HEK293 (cell line): Measurements from ENCODE around the gene PHF12.

Source experiments
- CTCF ChIA-PET: fragments of 350-600 bp; formaldehyde crosslinking; extraction: SDS; loops from one replicate; lab custom pipeline; 2021; ENCODE audit warnings: antibody characterized with exemption; lab: Yijun Ruan, JAX
- POLR2A ChIA-PET: fragments of 300-600 bp; formaldehyde crosslinking; extraction: SDS; loops from one replicate; lab custom pipeline; 2020; ENCODE audit warnings: antibody characterized with exemption, inconsistent platforms; lab: Yijun Ruan, JAX
- H3K27ac ChIP-seq: fragments of 200-500 bp; sonication (Bioruptor generic); 2 replicates; pipeline ENCODE4 v1.5.1; 2014; ENCODE audit warnings: low read depth, low read length, control low read depth, inconsistent platforms; ENCODE audit errors: extremely low read depth
- H3K36me3 ChIP-seq, 2 experiments: fragments of 200-500 bp in 1 of 2; sonication (Bioruptor generic) in 1 of 2; 1 replicate in 1 of 2; 2 replicates in 1 of 2; pipeline ENCODE4 v1.5.1; 2014 to 2017; ENCODE audit warnings: inconsistent platforms in 2 of 2, low read length in 2 of 2; ENCODE audit not compliant: control insufficient read depth in 2 of 2, insufficient read depth in 1 of 2
- H3K4me1 ChIP-seq: fragments of 200-500 bp; sonication (Bioruptor generic); 2 replicates; pipeline ENCODE4 v1.5.1; 2014; ENCODE audit warnings: mild to moderate bottlenecking, low read length, inconsistent platforms; ENCODE audit not compliant: control insufficient read depth, insufficient read depth
- H3K4me3 ChIP-seq: 2 replicates; pipeline ENCODE4 v1.5.1; 2011; ENCODE audit warnings: low read depth, mild to moderate bottlenecking, control low read depth, low read length, moderate library complexity
- H3K9me3 ChIP-seq: fragments of 200-500 bp; sonication (Bioruptor generic); 2 replicates; pipeline ENCODE4 v1.5.1; 2014; ENCODE audit warnings: low read depth, low read length, inconsistent platforms; ENCODE audit not compliant: control insufficient read depth, insufficient read depth
- GLIS1 ChIP-seq: fragments of 450-650 bp; formaldehyde crosslinking; IDR thresholded peaks from 2 replicates; pipeline ENCODE4 v1.5.1; 2016; ENCODE audit warnings: missing biosample characterization, missing genetic modification characterization
- SCRT1 ChIP-seq: fragments of 450-650 bp; formaldehyde crosslinking; IDR thresholded peaks from 2 replicates; pipeline ENCODE4 v1.5.1; 2016; ENCODE audit warnings: missing biosample characterization, missing genetic modification characterization, borderline replicate concordance
- SCRT2 ChIP-seq: fragments of 450-650 bp; formaldehyde crosslinking; IDR thresholded peaks from 2 replicates; pipeline ENCODE4 v1.5.1; 2016; ENCODE audit warnings: missing biosample characterization, missing genetic modification characterization
- ZBTB20 ChIP-seq: fragments of 450-650 bp; formaldehyde crosslinking; IDR thresholded peaks from 2 replicates; pipeline ENCODE4 v1.5.1; 2016; ENCODE audit warnings: missing biosample characterization, missing genetic modification characterization
- ZBTB44 ChIP-seq: fragments of 450-650 bp; IDR thresholded peaks from 2 replicates; pipeline ENCODE4 v1.5.1; 2018; ENCODE audit warnings: missing biosample characterization, mild to moderate bottlenecking, missing genetic modification characterization
- ZFP37 ChIP-seq: fragments of 450-650 bp; formaldehyde crosslinking; IDR thresholded peaks from 2 replicates; pipeline ENCODE4 v1.5.1; 2016; ENCODE audit warnings: missing biosample characterization, missing genetic modification characterization
- ZIC2 ChIP-seq: fragments of 450-650 bp; formaldehyde crosslinking; IDR thresholded peaks from 2 replicates; pipeline ENCODE4 v1.5.1; 2016; ENCODE audit warnings: missing biosample characterization, missing genetic modification characterization
- ZNF10 ChIP-seq: fragments of 450-650 bp; formaldehyde crosslinking; IDR thresholded peaks from 2 replicates; pipeline ENCODE4 v1.5.1; 2017; ENCODE audit warnings: missing biosample characterization, missing genetic modification characterization
- ZNF280C ChIP-seq: fragments of 450-650 bp; formaldehyde crosslinking; IDR thresholded peaks from 2 replicates; pipeline ENCODE4 v1.5.1; 2016; ENCODE audit warnings: missing biosample characterization, missing genetic modification characterization
- ZNF324 ChIP-seq: fragments of 450-650 bp; formaldehyde crosslinking; IDR thresholded peaks from 2 replicates; pipeline ENCODE4 v1.5.1; 2016; ENCODE audit warnings: missing biosample characterization, missing genetic modification characterization
- ZNF341 ChIP-seq: fragments of 450-650 bp; formaldehyde crosslinking; IDR thresholded peaks from 2 replicates; pipeline ENCODE4; 2016; ENCODE audit warnings: low read depth, missing biosample characterization, missing genetic modification characterization
- ZNF366 ChIP-seq: fragments of 450-650 bp; formaldehyde crosslinking; conservative IDR thresholded peaks from 2 replicates; pipeline ENCODE4 v1.5.1; 2016; ENCODE audit warnings: missing biosample characterization, missing genetic modification characterization
- ZNF398 ChIP-seq: fragments of 450-650 bp; formaldehyde crosslinking; IDR thresholded peaks from 2 replicates; pipeline ENCODE4 v1.5.1; 2017; ENCODE audit warnings: missing biosample characterization, missing genetic modification characterization
- ZNF692 ChIP-seq: fragments of 450-650 bp; formaldehyde crosslinking; IDR thresholded peaks from 2 replicates; pipeline ENCODE4 v1.5.1; 2016; ENCODE audit warnings: missing biosample characterization, missing genetic modification characterization

Gene PHF12

DNA sequence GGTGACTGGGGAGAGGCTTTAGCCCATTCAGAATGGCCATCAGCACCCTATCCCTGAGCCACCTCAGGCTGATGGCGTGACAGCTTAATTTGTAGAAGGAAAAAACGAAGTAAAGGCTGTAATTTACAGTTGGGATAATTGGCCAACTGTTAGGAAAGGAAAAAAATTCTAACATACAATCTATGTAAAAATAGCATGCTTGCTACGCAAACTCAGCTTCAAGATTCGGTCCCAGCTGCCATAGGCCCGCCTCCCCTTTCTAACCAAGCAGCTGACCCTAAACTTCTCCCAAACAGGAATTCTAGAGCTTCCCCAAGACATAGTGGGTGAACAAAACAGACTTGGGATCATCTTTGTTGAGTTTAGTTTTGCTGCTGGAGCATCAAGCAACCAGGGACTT, 49.7 kb upstream of the PHF12 start (continued):
- TF ChIP-seq ZBTB20 (tag by site-specific recombination) = no peak

- ChIA-PET POLR2A (no interaction called here), CTCF (interaction anchor here (0.5 to 0.7 kb wide), 4 partner anchors 25 to 175 kb away, joined by 3 to 4 read pairs (median 4); no protein-coding TSS in a partner anchor)
- TF ChIP-seq ZNF366 (tag by site-specific recombination) = 0 out of 2 replicates have a peak, but pooled peaks have one; percentile 16
- TF ChIP-seq ZNF10 (tag by site-specific recombination) = no peak
- no peaks in the 10 kb centered on the region for H3K36me3 ChIP-seq
- H3K27ac ChIP-seq = no peak overlapping the region
- H3K9me3 ChIP-seq = no peaks in the 10 kb centered on the region
- H3K4me3 ChIP-seq = no peak overlapping the region
- no peaks in the 10 kb centered on the region for H3K4me1 ChIP-seq
These were observed 47.9 kb upstream of the PHF12 start for GRCh38 chr17:28999206-28999605.

- ChIA-PET CTCF (interaction anchor here (0.5 to 1.1 kb wide), 4 partner anchors 51 to 781 kb away, joined by 3 to 5 read pairs (median 3); no protein-coding TSS in a partner anchor), POLR2A (no interaction called here)
- Histone ChIP-seq H3K27ac (no peak overlapping the region), H3K4me1 (no peaks in the 10 kb centered on the region), H3K9me3 (no peaks in the 10 kb centered on the region), H3K4me3 (no peak overlapping the region), H3K36me3 (no peaks in the 10 kb centered on the region)
- peak; percentile 86 for TF ChIP-seq GLIS1 (tag by site-specific recombination)
- no peak for TF ChIP-seq ZNF280C (tag by site-specific recombination)
- peak; percentile 73 for TF ChIP-seq ZNF341 (tag by site-specific recombination)
- no peak for TF ChIP-seq ZBTB44
- peak; percentile 62 for TF ChIP-seq ZNF398
- no peak for TF ChIP-seq ZNF324 (tag by site-specific recombination)
- 0 out of 2 replicates have a peak, but pooled peaks have one; percentile 38 for TF ChIP-seq ZNF692 (tag by site-specific recombination)
- TF ChIP-seq ZIC2 (tag by site-specific recombination) = peak; percentile 87
These were observed 46.5 kb upstream of the PHF12 start for GRCh38 chr17:28997806-28998205.

GRCh38 chr17:28996554-28997096, 45.3 kb upstream of the PHF12 start:
- Histone ChIP-seq H3K4me3 (no peak overlapping the region), H3K4me1 (no peaks in the 10 kb centered on the region), H3K27ac (no peak overlapping the region), H3K36me3 (no peaks in the 10 kb centered on the region), H3K9me3 (no peaks in the 10 kb centered on the region)
- ChIA-PET CTCF (interaction anchor here (1.3 kb wide), 1 partner anchor 43 kb away, joined by 4 read pairs; no protein-coding TSS in a partner anchor), POLR2A (interaction anchor here (1.4 kb wide), 1 partner anchor 82 kb away, joined by 3 read pairs; no protein-coding TSS in a partner anchor)
- TF ChIP-seq SCRT2 (peak; percentile 97), SCRT1 (tag by site-specific recombination) (peak; percentile 90), ZFP37 (no peak)
